ENCODE measurements around the gene RAB6A.

DNA sequence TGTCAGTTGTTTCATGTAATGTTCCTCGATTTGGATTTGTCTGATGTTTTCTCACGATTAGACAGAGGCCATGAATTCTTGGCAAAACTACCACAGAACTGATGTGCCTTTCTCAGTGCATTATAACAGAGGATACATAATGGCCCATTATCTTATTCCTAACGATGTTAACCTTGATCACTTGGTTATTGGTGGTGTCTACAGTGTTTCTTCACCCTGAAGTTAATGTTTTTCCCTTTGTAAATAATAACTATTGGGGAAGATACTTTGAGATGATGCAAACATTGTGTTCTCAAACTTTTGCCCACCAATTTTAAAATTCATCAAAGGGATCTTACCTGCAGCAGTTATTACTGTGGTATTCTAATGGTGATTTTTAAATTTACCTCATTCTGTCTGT is 13.1 kb downstream of the RAB6A start:
- TF ChIP-seq POLR2AphosphoS5 (IDR thresholded peaks at IDR 0.05; ENCODE audit: borderline replicate concordance, low read depth, low read length) (no peak), EZH2 (IDR thresholded peaks at IDR 0.05) (no peak)
